GM12872 (cell line): ENCODE results near the gene UBE2Q1.

Source experiments
- CTCF ChIP-seq: IDR thresholded peaks from 3 replicates; pipeline ENCODE4 v1.5.1; 2011; ENCODE audit warnings: low read depth, mild to moderate bottlenecking, low read length, moderate library complexity; ENCODE audit not compliant: insufficient read depth

Gene UBE2Q1

GRCh38 chr1:154577346-154578057 lies 19.0 kb upstream of the UBE2Q1 start:
- no peak for TF ChIP-seq CTCF

- TF ChIP-seq CTCF = no peak
Measured at GRCh38 chr1:154575951-154576566, 17.6 kb upstream of the UBE2Q1 start.

GRCh38 chr1:154575147-154575927 lies 16.9 kb upstream of the UBE2Q1 start:
- TF ChIP-seq CTCF = no peak

- TF ChIP-seq CTCF = no peak
Measured at GRCh38 chr1:154574716-154575115, 16.3 kb upstream of the UBE2Q1 start.

GRCh38 chr1:154573168-154573510 lies 14.7 kb upstream of the UBE2Q1 start:
- TF ChIP-seq CTCF = no peak

GRCh38 chr1:154572468-154573167 lies 14.2 kb upstream of the UBE2Q1 start:
- no peak for TF ChIP-seq CTCF

- TF ChIP-seq CTCF = no peak
Measured at GRCh38 chr1:154571964-154572288, 13.5 kb upstream of the UBE2Q1 start.
